ENCODE data around the gene MAP4K1.
"Not testable (repeated sequence)": the region's sequence is repeated elsewhere in the genome, so short reads cannot be mapped to it uniquely, and the experiment has no call there.

MAP4K1 gene

DNA sequence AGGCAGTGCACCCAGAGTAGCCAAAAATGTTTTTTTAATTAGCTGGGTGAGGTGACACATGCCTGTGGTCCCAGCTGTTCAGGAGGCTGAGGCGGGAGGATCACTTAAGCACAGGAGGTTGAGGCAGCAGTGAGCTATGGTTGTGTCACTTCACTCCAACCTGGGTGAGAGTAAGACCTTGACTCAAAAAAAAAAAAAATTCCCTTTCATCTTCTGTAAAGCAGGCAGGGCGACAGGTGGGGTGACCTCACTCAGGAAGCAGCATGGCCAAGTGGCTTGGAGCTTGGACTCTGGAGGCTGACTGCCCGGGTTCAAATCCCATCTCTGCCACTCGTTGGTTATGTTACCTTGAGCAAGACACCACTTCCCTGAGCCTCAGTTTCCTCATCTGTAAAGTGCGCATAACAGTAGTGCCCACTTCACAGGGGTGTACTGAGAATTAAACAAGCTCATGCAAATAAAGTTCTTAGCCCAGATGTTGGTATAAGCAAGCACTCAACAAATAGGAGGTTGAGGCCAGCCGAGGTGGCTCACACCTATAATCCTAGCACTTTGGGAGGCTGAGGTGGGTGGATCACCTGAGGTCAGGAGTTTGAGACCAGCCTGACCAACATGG lies 48.3 kb downstream of the MAP4K1 start:
- no peak for DNase-seq (ENCODE audit: low spot score)

DNA sequence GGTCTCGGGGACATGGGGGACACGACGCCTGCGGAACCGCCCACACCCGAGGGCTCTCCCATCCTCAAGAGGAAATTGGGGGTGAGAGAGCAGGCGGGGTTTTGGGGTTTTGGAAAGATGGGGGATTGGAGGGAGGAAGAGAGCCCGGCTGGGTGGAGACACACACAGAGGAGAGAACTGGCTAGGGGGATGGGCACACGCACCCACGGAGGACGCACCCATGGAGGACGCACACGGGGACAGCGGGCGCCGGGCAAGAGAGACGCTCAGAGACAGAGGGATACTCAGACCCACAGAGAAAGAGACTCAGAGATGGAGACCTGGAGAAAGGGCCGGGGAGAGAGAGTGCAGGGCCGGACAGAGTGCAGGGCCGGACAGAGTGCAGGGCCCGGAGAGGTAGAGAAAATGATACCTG lies 52.1 kb downstream of the MAP4K1 start:
- DNase-seq (ENCODE audit: low spot score) = no peak

DNA sequence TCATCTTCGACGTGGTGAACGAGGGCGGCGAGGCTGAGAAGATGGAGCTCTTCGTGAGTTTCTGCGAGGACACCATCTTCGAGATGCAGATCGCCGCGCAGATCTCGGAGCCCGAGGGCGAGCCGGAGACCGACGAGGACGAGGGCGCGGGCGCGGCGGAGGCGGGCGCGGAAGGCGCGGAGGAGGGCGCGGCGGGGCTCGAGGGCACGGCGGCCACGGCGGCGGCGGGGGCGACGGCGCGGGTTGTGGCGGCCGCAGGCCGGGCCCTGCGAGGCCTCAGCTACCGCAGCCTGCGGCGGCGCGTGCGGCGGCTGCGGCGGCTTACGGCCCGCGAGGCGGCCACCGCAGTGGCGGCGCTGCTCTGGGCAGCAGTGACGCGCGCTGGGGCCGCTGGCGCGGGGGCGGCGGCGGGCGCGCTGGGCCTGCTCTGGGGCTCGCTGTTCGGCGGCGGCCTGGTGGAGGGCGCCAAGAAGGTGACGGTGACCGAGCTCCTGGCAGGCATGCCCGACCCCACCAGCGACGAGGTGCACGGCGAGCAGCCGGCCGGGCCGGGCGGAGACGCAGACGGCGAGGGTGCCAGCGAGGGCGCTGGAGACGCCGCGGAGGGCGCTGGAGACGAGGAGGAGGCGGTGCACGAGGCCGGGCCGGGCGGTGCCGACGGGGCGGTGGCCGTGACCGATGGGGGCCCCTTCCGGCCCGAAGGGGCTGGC lies 52.6 kb downstream of the MAP4K1 start:
- DNase-seq (ENCODE audit: low spot score) = no peak

DNA sequence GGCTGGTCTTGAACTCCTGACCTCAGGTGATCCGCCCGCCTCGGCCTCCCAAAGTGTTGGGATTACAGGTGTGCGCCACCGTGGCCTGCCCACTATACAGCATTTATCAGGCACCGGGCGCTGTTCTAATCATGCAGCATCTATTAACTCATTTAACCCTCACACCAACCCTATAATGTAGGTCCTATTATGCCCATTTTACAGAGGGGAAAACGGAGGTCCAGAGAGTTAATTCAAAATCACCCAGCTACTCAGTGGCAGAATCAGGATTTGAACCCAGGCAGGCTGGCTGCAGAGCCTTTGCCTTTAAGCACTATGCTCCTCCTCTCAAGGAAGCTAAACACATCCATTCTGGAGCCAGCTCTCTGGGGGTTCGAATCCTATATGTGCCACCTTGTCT lies 54.3 kb downstream of the MAP4K1 start:
- DNase-seq (ENCODE audit: low spot score) = no peak

DNA sequence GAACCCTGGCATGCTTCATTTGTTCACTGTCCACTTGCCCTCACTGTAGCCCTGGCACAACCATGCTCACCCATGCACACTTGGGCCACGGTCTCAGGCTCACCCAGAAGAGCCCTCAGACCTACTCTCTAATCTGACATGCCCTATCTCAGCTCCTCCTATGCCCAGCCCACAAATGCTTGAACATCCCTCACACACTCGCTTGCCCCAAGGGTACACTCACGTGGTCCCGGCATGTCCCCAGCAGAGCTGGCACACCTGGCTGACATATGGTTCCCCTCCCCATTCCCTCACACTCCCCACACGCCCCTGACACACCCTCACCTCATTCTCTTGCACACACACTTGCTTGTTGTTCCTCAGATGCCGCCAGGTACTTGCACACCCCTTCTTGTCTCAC lies 55.7 kb downstream of the MAP4K1 start:
- no peak for DNase-seq (ENCODE audit: low spot score)

- no peak for DNase-seq (ENCODE audit: low spot score)
Observed at GRCh38 chr19:38561658-38562057, 56.1 kb downstream of the MAP4K1 start.

GRCh38 chr19:38561053-38561606 lies 56.6 kb downstream of the MAP4K1 start:
- DNase-seq (ENCODE audit: low spot score) = no peak

DNA sequence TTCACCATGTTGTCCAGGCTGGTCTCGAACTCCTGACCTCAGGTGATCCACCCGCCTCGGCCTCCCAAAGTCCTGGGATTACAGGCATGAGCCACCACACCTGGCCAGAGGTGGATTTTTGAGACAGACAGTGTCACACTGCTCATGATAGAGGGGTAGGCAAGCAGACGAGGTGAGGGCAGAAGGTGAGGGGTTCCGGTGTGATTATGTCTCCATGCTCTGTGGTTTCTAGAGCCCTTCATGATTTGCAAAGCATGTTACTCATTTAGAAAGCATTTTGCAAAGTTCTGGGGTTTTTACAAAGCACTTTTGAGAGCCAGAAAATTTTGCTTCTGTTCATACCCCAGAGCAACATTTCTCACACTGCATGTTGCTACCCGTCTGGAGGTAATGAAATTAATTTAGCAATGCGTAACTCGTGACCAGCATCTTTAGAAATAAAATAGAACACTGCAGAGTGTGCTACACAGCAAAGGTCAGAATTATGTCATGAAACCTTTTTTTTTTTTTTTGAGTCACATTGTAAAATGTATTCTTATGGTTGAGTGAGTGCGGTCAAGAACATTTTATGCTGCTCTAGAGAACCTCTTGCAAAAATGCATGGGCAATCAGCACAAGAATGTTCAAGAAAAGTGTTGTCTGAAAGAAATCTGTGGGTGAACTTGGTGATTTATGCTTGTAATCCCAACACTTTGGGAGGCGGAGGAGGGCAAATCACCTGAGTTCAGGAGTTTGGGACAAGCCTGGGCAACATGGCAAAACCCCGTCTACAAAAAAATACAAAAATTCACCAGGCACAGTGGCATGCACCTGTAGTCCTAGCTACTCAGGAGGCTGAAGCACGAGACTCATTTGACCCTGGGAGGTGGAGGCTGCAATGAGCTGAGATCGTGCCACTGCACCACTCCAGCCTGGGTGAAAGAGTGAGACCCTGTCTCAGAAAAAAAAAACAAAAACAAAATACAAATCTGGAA lies 58.0 kb downstream of the MAP4K1 start:
- no peak for DNase-seq (ENCODE audit: low spot score)

DNA sequence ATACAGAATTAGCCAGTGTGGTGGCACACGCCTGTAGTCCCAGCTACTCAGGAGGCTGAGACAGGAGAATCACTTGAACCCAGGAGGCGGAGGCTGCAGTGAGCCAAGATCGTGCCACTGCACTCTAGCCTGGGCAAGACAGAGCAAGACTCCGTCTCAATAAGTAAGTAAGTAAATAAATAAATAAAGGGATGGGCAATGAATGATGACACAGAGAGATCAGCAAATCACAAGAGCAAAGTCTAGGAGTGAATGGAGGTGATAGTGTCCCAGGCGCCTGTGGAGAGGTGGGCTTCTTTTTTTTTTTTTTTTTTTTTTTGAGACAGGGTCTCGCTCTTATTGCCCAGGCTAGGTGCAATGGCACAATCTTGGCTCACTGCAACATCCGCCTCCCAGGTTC lies 58.8 kb downstream of the MAP4K1 start:
- DNase-seq (ENCODE audit: low spot score) = not testable (repeated sequence)

GRCh38 chr19:38557205-38557799 lies 60.5 kb downstream of the MAP4K1 start:
- no peak for DNase-seq (ENCODE audit: low spot score)

- DNase-seq (ENCODE audit: low spot score) = no peak
Observed at GRCh38 chr19:38556521-38557174, 61.1 kb downstream of the MAP4K1 start.

- DNase-seq (ENCODE audit: low spot score) = no peak
Observed at GRCh38 chr19:38555200-38555599, 62.6 kb downstream of the MAP4K1 start.

DNA sequence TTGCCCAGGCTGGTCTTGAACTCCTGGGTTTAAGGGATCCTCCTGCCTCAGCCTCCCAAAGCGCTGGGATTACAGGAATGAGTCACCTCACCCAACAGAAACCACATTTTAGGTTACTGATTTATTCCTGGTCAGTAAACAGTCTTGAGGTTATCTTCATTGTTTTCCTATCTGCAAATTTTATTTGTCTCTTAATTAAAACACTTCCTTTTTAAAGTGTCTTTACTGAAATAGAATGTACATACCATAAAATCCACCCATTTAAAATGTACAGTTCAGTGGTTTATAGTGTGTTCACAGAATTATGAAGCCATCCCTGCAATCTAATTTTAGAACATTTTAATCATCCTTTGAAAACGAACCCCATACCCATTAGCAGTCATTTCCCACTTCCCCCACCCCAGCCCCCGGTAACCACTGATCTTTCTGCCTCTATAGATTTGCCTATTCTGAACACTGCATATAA lies 63.0 kb downstream of the MAP4K1 start:
- DNase-seq (ENCODE audit: low spot score) = no peak

- not testable (repeated sequence) for DNase-seq (ENCODE audit: low spot score)
Observed at GRCh38 chr19:38553239-38553638, 64.5 kb downstream of the MAP4K1 start.

GRCh38 chr19:38551450-38551813 lies 66.3 kb downstream of the MAP4K1 start:
- no peak for DNase-seq (ENCODE audit: low spot score)

DNA sequence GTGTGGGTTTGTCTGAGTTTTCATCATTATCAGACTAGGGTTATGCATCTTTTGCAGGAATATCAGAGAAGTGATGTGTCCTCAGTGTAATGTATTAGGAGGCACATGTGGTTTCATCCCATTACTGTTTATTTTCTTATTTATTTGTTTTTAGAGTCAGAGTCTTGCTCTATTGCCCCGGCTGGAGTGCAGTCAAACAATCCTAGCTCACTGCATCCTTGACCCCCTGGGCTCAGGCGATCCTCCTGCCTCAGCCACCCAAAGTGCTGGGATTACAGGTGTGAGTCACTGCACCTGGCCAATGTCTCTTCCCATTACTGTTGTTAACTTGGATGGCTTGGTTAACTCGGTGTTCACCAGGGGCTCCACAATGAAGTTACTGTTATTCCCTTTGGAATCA lies 67.4 kb downstream of the MAP4K1 start:
- no peak for DNase-seq (ENCODE audit: low spot score)

- DNase-seq (ENCODE audit: low spot score) = no peak
Observed at GRCh38 chr19:38549942-38550341, 67.8 kb downstream of the MAP4K1 start.

DNA sequence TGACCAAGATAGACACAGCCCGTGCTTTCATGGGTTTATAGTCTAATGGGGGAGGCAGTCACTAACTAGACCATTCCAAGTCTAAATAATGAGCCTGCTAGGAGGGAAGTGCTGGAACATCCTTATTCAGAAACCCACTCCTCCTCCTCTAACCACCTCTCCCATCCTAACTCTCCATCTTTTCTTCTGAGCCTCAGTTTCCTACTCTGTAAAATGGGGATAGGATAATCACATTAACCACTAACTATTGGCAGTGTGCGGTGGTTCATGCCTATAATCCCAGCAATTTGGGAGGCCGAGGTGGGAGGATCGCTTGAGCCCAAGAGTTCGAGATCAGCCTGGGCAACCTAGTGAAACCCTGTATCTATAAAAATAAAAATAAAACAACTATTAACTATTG lies 68.7 kb downstream of the MAP4K1 start:
- DNase-seq (ENCODE audit: low spot score) = no peak

- no peak for DNase-seq (ENCODE audit: low spot score)
Observed at GRCh38 chr19:38547421-38547820, 70.3 kb downstream of the MAP4K1 start.

DNA sequence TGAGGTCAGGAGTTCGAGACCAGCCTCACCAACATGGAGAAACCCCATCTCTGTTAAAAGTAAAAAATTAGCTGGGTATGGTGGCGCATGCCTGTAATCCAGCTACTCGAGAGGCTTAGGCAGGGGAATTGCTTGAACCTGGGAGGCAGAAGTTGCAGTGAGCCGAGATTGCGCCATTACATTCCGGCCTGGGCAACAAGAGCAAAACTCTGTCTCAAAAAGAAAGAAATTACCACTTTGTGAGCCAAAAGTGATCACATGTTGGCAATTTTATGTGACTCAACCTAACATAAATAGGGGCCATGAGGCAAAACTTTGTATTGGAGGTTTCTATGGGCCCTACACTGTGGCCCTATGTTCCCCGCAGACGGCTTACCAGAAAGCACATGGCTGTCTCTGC lies 72.2 kb downstream of the MAP4K1 start:
- no peak for DNase-seq (ENCODE audit: low spot score)

GRCh38 chr19:38544569-38545315 lies 73.0 kb downstream of the MAP4K1 start:
- no peak for DNase-seq (ENCODE audit: low spot score)
